Large intestine (tissue), 3 donors: Measurements from ENCODE around the gene DNM3. TPM values are rescaled to one million over a fixed set of nuclear protein-coding genes. Genes with fewer than 3 reads are reported as not detected.

ENCODE experiments used
- DNase-seq, 2 donors: peaks; one replicate each; pipeline versions ENCODE4 v3.0.0 to v3.0.0-alpha.2; 2013
- H3K27ac ChIP-seq: one replicate; pipeline ENCODE4 v1.5.1; 2013; ENCODE audit warnings: low read length
- H3K27me3 ChIP-seq: 2 replicates; pipeline ENCODE4 v1.6.1; 2013; ENCODE audit warnings: low read length; ENCODE audit not compliant: control insufficient read depth, insufficient read depth
- H3K36me3 ChIP-seq: 2 replicates; pipeline ENCODE4 v1.6.1; 2013; ENCODE audit warnings: low read length; ENCODE audit not compliant: control insufficient read depth, insufficient read depth
- H3K4me1 ChIP-seq: one replicate; pipeline ENCODE4 v1.6.1; 2013; ENCODE audit warnings: low read length; ENCODE audit not compliant: control insufficient read depth, insufficient read depth
- H3K4me3 ChIP-seq: one replicate; pipeline ENCODE4 v1.5.1; 2013; ENCODE audit warnings: low read length
- H3K9me3 ChIP-seq: one replicate; pipeline ENCODE4 v1.6.1; 2013; ENCODE audit warnings: mild to moderate bottlenecking, low read depth, low read length, moderate library complexity; ENCODE audit not compliant: control insufficient read depth
- WGBS: methylation state at CpG from one replicate; pipeline ENCODE4 v1.1.5; 2013; ENCODE audit warnings: low lambda C conversion rate; ENCODE audit not compliant: insufficient coverage; 5-methylcytosine and 5-hydroxymethylcytosine counted together
- polyA plus RNA-seq: library from polyadenylated mRNA; unstranded; fragments of 120-200 nt; gene quantifications from one replicate; pipeline ENCODE4 v1.2.1, GENCODE V29; 2013

DNM3 gene
- polyA plus RNA-seq, 1 donor: 2.2 TPM

DNA sequence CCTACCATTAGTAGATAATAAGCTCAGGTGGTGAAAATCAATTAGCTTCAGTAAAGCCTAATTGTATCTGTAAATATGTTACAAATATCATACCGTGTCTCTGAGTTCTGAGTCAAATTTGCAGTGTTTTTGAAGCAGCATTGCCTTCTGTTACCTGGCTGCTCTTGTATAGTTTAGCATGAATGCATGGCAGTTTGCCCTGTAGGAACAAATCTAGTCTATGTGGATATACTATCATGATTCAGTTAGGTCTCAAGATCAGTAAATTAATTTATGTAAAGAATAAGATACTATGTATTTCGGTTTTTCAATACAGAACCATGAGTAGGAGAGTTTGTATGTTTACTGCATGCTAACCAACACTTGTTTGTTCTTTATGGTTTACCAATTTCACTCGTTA is 338.6 kb downstream of the DNM3 start:
- peaks cover 15% of the 10 kb centered on the region for H3K4me1 ChIP-seq
- H3K27ac ChIP-seq: peak overlapping the region; percentile 80
- 50% methylated on average over 1 of the region's 3 CpGs for WGBS
- no peaks in the 10 kb centered on the region for H3K36me3 ChIP-seq
- no peak overlapping the region for H3K4me3 ChIP-seq
- no peaks in the 10 kb centered on the region for H3K9me3 ChIP-seq
- H3K27me3 ChIP-seq: no peaks in the 10 kb centered on the region
- DNase-seq: no peak

DNA sequence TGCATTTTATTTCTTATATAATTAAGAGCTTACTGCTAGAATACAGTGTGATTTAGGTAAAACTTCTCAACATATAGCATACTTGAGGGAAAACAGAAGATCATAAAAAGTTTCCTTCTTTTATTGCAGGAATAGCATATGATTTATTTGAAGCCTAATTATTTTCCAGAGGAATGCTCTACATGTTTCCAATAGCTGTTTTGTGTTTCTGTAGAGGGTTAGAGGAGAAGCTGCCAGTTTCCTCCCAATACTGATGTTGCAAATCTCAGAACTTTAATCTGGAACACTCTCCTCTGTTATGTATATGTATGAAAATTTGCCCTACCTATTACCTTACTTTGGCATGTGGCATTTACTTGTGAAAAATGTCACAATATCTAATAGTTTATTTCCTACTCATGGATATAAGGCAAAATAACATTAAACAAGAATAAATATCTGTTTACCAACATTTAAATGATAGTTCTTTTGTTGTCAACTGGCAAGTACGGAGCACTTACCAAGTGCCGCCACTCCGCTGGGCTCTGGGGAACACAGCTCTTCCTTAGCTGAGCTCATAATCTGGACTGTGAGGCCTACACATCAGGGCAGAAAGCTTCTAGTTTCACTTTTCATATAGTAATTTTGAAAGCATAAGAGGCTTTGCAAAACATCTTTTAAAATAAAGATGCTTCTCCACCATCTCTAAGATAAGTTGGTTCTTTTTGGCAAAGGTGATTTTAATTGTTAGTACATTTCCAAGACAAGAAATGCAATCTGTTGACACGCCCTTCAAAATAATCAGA is 339.4 kb downstream of the DNM3 start:
- H3K4me1 ChIP-seq: peaks cover 15% of the 10 kb centered on the region

DNA sequence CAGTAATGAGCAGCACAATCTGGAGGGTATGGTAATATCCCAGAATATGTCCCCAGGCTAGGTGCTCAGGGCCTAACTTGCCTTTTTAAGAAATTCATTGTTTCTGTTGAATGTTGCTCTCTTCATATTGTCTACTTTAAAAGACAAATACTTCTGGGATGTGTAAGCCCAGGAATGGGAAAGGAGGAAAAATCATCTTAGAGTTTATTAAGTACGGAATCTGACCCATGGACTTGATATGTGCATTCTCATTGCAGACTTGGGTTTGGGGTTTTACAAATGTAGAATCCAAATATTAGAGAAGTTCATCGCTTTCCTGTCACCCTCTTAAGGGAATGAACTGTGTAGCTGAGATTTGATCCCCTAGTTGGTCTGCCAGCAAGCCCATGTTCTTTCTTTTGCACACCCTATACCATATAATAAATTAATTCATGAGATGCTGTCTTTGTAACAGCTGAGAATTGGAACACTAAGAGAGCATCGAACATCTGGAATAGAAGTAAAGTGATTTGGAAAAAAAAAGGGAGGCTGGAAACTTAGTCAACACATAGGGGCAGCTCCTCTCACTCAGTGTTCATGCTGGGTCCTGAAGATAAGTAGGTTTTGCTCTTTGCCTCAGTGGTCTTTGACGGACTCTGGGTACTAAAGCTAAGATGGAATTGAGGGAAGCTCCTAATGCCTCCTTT is 343.4 kb downstream of the DNM3 start:
- no peaks in the 10 kb centered on the region for H3K36me3 ChIP-seq
- H3K27me3 ChIP-seq: no peaks in the 10 kb centered on the region
- peaks cover 8% of the 10 kb centered on the region for H3K4me1 ChIP-seq
- no peaks in the 10 kb centered on the region for H3K9me3 ChIP-seq
- no peak overlapping the region for H3K4me3 ChIP-seq
- WGBS: 100% methylated on average over 1 of the region's 4 CpGs
- DNase-seq: no peak
- H3K27ac ChIP-seq: no peak overlapping the region

More for the DNA sequence above, 339.4 kb downstream of the DNM3 start:
- H3K4me3 ChIP-seq: no peak overlapping the region
- WGBS: no CpG with 5 or more reads among the region's 4 CpGs
- DNase-seq: peak; percentile 54 to 82
- H3K27me3 ChIP-seq: no peaks in the 10 kb centered on the region
- no peaks in the 10 kb centered on the region for H3K36me3 ChIP-seq
- H3K27ac ChIP-seq: peak overlapping the region; percentile 80
- no peaks in the 10 kb centered on the region for H3K9me3 ChIP-seq

DNA sequence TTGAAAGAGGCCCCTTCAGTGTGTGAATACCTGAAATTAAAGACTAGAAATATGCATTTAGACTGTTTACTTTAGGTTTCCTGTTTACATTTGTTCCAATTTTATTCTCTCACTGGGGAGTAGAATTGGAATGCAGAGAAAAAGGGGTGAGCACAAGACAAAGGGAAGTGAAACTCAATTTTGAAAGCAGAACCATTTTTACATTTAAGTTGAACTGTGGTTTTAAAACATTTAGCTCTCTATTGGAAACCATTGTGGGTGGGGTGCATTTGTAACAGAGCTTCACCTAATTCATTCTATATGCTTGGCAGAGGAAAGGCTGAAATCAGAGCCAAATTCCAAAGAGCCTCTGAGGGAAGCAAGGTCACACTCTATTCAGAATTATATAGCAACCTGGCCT is 343.9 kb downstream of the DNM3 start:
- H3K27ac ChIP-seq: no peak overlapping the region
- H3K36me3 ChIP-seq: no peaks in the 10 kb centered on the region
- H3K4me1 ChIP-seq: peaks cover 5% of the 10 kb centered on the region
- H3K4me3 ChIP-seq: no peak overlapping the region
- H3K27me3 ChIP-seq: no peaks in the 10 kb centered on the region
- H3K9me3 ChIP-seq: no peaks in the 10 kb centered on the region
- DNase-seq: no peak

GRCh38 chr1:172185996-172186395 is 344.7 kb downstream of the DNM3 start:
- DNase-seq: no peak
- Histone ChIP-seq H3K4me3 (no peak overlapping the region), H3K27ac (no peak overlapping the region), H3K4me1 (peaks cover 5% of the 10 kb centered on the region), H3K9me3 (no peaks in the 10 kb centered on the region), H3K36me3 (no peaks in the 10 kb centered on the region), H3K27me3 (no peaks in the 10 kb centered on the region)
- 61% methylated on average over 3 of the region's 3 CpGs for WGBS

DNA sequence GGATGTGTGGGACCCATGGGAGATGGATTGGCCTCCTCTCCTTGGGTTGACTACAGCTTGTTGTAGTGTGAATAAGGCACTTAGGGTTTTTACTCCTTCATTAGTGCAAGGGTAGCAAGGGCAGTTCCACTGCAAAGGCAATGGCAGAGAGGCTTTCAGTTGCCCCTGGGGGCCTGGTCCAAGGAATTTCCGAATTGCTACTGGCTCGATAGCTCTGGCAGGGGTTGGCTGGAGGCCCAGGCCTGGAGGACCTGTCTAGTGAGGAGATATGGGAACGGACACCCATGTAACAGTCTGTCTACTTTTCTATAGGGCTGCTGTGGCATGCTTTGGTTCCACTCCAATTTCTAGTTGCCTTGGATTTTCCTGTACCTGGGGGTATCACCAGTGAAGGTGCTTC is 360.3 kb downstream of the DNM3 start:
- Histone ChIP-seq H3K9me3 (no peaks in the 10 kb centered on the region), H3K27me3 (no peaks in the 10 kb centered on the region), H3K27ac (no peak overlapping the region), H3K4me1 (no peaks in the 10 kb centered on the region), H3K4me3 (no peak overlapping the region), H3K36me3 (no peaks in the 10 kb centered on the region)
- no CpG with 5 or more reads among the region's 3 CpGs for WGBS
- DNase-seq: no peak

- Histone ChIP-seq H3K36me3 (no peaks in the 10 kb centered on the region), H3K4me3 (no peak overlapping the region), H3K27me3 (no peaks in the 10 kb centered on the region), H3K27ac (no peak overlapping the region), H3K4me1 (no peaks in the 10 kb centered on the region), H3K9me3 (no peaks in the 10 kb centered on the region)
- 60% methylated on average over 1 of the region's 8 CpGs for WGBS
- DNase-seq: peak; percentile 10 to 25
These were observed 362.0 kb downstream of the DNM3 start for GRCh38 chr1:172203135-172203823.

GRCh38 chr1:172203902-172204301 is 362.6 kb downstream of the DNM3 start:
- no peak overlapping the region for H3K4me3 ChIP-seq
- H3K27ac ChIP-seq: no peak overlapping the region
- H3K27me3 ChIP-seq: no peaks in the 10 kb centered on the region
- no peak for DNase-seq
- H3K9me3 ChIP-seq: no peaks in the 10 kb centered on the region
- no peaks in the 10 kb centered on the region for H3K36me3 ChIP-seq
- no peaks in the 10 kb centered on the region for H3K4me1 ChIP-seq

DNA sequence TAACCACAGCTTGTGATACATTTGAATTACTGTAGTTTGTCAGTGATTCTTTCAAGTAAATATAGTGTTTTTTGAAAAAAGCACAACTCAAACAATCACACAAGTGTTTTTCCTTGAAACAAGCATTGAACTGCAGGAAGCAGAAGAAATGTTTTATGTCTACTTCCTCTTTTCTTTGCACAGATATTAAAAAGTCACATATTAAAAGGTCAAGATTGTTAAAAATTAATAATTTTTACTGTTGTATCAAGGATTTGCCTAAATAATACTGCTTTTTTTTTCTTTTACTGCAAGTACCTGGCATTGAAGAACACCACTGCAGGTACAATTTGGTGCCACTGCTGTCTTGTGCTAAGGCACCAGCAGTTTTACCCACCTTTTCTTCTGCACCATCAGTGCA is 365.0 kb downstream of the DNM3 start:
- no peak for DNase-seq
- Histone ChIP-seq H3K27me3 (no peaks in the 10 kb centered on the region), H3K9me3 (no peaks in the 10 kb centered on the region), H3K36me3 (no peaks in the 10 kb centered on the region), H3K27ac (no peak overlapping the region), H3K4me1 (no peaks in the 10 kb centered on the region), H3K4me3 (no peak overlapping the region)

- 96% methylated on average over 3 of the region's 4 CpGs for WGBS
- H3K4me1 ChIP-seq: no peaks in the 10 kb centered on the region
These were observed 367.3 kb downstream of the DNM3 start for GRCh38 chr1:172208635-172209034.

More at GRCh38 chr1:172208635-172209034, 367.3 kb downstream of the DNM3 start:
- no peak overlapping the region for H3K4me3 ChIP-seq
- H3K27ac ChIP-seq: no peak overlapping the region
- no peaks in the 10 kb centered on the region for H3K36me3 ChIP-seq
- no peak for DNase-seq
- no peaks in the 10 kb centered on the region for H3K9me3 ChIP-seq
- H3K27me3 ChIP-seq: no peaks in the 10 kb centered on the region
